ENCODE data around the gene CAPZA1.

DNA sequence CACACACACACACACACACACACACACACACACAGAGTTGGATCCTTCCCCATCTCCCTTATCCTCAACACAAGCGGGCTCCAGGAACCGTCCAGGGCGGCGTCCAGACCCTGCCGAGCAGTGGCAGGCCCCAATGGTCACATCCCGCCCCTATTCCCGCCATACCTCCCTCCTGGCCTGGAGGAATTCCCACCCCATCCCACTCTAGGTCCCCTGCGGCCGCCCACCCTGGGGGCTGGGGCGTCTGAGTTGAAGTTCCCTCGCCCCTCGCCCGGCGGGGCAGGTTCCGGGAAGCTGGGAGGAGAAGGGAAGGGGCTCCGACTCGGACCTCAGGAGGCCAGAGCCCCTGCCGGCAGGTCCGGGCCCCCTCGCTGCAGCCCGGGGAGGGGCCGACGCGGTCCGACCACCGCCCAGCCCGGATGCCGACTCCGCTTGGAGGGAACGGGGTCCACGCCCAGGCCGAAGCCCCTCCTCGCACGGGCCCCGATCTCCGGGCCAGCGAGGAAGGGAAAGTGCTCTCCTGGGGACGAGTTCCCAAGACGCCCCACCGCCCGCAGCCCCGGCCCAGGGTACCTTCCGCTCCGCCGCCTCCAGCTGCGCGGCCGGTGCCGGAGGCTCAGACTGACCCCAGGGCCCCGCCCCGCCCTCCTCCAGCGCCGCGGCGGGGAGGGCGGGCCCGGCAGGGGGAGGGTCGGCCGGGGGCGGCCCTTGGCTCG is 87.0 kb downstream of the CAPZA1 start, which contains the start of gene RHOC:
- TF ChIP-seq, protein P1, sequence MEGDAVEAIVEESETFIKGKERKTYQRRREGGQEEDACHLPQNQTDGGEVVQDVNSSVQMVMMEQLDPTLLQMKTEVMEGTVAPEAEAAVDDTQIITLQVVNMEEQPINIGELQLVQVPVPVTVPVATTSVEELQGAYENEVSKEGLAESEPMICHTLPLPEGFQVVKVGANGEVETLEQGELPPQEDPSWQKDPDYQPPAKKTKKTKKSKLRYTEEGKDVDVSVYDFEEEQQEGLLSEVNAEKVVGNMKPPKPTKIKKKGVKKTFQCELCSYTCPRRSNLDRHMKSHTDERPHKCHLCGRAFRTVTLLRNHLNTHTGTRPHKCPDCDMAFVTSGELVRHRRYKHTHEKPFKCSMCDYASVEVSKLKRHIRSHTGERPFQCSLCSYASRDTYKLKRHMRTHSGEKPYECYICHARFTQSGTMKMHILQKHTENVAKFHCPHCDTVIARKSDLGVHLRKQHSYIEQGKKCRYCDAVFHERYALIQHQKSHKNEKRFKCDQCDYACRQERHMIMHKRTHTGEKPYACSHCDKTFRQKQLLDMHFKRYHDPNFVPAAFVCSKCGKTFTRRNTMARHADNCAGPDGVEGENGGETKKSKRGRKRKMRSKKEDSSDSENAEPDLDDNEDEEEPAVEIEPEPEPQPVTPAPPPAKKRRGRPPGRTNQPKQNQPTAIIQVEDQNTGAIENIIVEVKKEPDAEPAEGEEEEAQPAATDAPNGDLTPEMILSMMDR (IDR thresholded peaks at IDR 0.05), result no peak
- peak; percentile 91 for TF ChIP-seq POLR2A (IDR thresholded peaks at IDR 0.05)
- TF ChIP-seq POLR2AphosphoS5 (IDR thresholded peaks at IDR 0.05), result no peak
